NCI-H146 treated with DMSO at 0.1 percent for 48 hours (cell line): ENCODE measurements around the gene C10orf53.

ENCODE experiments used
- DNase-seq: peaks from one replicate; lab custom pipeline; 2025; ENCODE audit not compliant: unreplicated experiment; lab: John Stamatoyannopoulos, UW

C10orf53 gene

DNA sequence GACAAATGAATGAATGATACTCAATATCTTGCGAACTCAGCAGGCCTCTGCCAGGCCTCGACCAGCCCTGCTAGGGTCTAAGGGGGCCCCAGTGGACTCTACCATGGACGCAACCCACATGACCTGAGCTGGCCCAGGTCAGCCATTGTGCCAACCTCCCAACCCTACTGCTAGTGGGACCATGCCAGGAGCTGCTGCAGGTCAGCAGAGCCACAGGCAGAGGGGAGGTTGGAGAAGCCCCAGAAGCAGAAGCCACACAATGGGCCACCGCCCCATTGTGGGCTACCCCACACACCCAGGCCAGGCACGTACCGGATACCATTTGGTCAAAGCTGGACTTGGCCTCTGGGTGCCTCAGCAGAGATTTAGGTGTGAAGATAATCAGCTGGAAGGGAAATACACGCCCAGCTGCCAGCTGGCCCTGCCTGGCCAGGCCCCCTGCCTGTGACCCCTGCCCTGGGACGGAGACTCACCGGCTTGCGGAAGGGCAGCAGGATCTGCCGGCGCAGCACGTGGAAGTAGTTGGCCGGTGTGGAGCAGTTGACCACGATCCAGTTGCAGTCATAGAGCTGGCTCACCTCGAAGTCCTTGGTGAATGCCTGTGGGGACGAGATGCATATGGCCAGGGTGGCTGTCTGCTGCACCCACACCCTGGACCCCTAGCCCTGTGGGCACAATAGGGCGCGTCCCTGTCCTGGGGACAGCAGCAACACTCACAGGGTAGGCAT lies 58.2 kb downstream of the C10orf53 start:
- no peak for DNase-seq

GRCh38 chr10:49738616-49739360 lies 59.3 kb downstream of the C10orf53 start:
- DNase-seq, result no peak

GRCh38 chr10:49739426-49739825 lies 60.0 kb downstream of the C10orf53 start:
- DNase-seq, result no peak

DNA sequence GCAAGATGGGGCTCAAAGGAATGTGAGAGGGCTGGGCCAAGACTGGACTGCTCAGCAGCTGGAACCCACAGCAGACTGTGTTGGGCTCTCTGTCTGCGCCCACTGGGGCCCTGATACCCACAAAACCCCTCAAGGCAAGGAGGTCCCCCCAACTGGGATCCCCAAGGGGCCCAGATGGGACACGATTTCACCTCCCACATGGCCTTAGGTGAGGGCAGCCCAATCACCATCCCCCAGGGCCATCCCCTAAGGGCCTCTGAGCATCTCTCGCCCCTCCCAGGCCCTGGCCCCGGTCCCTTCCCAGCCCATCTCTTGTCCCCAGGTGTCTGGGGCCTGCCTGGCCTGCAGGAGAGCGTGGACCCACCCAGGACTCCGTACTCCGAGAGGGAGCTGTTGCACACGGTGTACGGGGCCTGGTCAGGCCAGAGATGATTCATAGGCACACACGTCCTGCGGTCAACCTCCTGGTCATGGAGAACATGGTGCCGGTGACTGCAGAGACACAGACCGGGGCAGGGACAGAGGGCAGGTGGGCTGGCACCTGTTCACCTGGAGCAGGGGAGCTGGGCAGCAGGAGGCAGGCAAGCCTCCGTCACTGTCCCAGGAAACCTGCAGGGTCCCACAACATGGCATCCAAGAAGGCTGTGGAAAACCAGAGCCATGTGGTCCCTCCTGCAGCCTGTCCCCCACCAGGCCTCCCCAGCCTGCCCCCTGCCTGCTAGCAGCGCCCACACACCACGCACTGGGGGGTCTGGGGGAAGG lies 61.1 kb downstream of the C10orf53 start:
- DNase-seq, result no peak

- DNase-seq, result no peak
Measured at GRCh38 chr10:49741108-49741995, 61.9 kb downstream of the C10orf53 start.

DNA sequence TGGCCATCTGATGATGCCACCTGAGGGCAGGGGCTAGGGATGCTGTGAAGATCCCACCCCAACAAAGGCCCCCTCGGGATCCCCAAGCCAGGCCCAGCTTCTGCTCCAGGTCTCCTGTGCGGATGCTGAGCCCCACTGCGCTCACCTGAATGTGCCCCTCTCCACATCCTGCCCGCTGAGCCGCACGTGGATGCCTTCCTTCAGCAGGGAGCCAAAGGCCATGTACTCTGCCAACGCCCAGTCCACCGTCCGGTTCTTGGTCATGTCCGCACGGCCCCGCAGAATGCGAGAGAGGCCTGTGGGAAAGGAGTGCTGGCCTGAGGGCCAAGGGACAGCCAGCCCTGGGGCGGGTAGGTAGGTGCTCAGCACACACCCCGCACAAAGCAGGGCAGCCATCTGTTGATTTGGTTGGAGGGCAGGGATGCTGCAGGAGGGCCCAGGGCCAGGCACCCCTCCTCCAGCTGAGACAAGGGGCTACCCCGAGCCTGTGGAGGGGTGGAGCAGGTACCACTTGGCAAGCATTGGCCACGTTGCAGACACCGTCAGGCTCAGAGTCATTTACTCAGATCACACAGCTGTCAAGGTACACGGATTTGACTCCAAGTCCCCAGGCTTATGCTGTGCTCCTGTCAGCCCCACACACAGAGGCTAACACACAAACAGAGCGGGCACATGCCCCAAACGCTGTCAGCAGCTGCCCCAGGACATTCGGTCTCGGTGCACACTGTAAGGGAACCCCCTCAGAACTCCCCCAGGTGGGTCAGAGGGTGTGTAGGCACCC lies 63.4 kb downstream of the C10orf53 start:
- no peak for DNase-seq

GRCh38 chr10:49743464-49744075 lies 64.1 kb downstream of the C10orf53 start:
- no peak for DNase-seq

GRCh38 chr10:49744091-49744685 lies 64.7 kb downstream of the C10orf53 start:
- DNase-seq, result no peak

DNA sequence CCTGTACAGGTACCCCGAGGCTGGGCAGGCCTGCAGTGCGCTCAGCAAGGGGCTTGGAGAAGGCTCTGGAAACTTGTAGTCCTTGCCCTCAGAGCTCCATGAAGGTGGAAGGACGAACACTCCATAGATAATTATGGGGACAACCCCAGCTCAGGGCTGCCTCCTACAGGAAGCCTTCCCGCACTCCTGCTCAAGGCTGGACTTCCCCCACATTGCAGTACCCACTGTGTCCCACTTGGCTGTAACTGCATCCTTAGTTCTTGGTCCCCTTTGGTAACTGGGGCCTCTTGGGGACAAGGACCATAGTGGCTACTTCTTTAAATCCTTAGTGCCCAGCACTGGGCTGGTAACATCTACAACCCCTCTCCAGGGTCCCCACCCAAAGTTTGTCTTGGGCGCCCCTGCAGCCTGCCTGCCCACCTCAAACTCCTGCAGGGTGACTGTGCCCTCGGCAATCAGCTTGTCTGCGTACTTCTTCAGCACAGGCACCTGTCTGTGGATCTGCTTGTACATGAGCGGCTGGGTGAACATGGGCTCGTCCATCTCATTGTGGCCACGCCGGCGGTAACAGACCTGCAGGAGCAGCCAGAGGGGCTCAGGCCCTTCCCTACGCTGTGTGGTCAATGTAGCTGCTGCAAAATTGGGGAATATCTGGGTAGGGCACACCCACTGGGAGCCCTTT lies 65.6 kb downstream of the C10orf53 start:
- no peak for DNase-seq

- no peak for DNase-seq
Measured at GRCh38 chr10:49745756-49746155, 66.3 kb downstream of the C10orf53 start.

GRCh38 chr10:49746626-49747302 lies 67.3 kb downstream of the C10orf53 start:
- no peak for DNase-seq
